ENCODE data around the gene ZBTB7A.

DNA sequence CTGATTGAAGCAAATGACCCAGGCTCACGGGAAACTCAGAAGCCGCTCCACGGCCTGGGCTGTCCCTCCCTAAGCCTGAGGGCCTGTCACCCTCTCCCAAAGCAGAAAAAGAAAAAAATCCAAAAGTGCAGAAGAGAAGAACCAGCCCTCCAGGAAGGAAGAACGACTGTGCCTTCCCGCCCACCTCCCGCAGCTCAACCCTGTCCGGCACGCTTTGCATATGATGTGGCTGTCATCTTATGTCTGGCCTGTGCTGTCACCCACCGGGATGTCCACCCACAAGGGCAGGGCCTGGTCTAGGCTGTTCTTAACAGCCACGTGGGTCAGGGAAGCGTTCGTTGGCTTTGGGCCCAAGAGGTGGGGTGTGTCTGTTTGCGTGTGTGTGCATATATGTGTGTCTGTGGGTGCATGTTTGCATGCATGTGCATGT lies 13.7 kb downstream of the ZBTB7A start:
- TF ChIP-seq, protein P1, sequence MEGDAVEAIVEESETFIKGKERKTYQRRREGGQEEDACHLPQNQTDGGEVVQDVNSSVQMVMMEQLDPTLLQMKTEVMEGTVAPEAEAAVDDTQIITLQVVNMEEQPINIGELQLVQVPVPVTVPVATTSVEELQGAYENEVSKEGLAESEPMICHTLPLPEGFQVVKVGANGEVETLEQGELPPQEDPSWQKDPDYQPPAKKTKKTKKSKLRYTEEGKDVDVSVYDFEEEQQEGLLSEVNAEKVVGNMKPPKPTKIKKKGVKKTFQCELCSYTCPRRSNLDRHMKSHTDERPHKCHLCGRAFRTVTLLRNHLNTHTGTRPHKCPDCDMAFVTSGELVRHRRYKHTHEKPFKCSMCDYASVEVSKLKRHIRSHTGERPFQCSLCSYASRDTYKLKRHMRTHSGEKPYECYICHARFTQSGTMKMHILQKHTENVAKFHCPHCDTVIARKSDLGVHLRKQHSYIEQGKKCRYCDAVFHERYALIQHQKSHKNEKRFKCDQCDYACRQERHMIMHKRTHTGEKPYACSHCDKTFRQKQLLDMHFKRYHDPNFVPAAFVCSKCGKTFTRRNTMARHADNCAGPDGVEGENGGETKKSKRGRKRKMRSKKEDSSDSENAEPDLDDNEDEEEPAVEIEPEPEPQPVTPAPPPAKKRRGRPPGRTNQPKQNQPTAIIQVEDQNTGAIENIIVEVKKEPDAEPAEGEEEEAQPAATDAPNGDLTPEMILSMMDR (IDR thresholded peaks at IDR 0.05), result no peak
- no peak for TF ChIP-seq POLR2A (IDR thresholded peaks at IDR 0.05)
